ENCODE data around the gene MAST2.

- no peak for TF ChIP-seq POLR2AphosphoS5 (IDR thresholded peaks at IDR 0.05)
- TF ChIP-seq POLR2A (IDR thresholded peaks at IDR 0.05), result no peak
- no peak for TF ChIP-seq CTCF (IDR thresholded peaks at IDR 0.05)
These were observed 73.9 kb downstream of the MAST2 start for GRCh38 chr1:45877264-45877663.

Data from upper lobe of left lung (tissue), 4 donors.